ENCODE results near the gene ASAP2.

DNA sequence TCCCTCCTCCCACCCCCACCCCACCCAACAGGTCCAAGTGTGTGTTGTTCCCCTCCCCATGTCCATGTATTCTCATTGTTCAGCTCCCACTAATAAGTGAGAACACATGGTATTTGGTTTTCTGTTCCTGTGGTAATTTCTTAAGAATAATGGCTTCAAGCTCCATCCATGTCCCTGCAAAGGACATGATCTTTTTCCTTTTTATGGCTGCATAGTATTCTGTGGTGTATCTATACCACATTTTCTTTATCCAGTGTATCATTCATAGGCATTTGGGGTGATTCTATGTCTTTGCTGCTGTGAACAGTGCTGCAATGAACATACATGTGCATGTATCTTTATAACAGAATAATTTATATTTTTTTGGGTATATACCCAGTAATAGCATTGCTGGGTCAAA lies 12.3 kb upstream of the ASAP2 start:
- TF ChIP-seq, protein P1, sequence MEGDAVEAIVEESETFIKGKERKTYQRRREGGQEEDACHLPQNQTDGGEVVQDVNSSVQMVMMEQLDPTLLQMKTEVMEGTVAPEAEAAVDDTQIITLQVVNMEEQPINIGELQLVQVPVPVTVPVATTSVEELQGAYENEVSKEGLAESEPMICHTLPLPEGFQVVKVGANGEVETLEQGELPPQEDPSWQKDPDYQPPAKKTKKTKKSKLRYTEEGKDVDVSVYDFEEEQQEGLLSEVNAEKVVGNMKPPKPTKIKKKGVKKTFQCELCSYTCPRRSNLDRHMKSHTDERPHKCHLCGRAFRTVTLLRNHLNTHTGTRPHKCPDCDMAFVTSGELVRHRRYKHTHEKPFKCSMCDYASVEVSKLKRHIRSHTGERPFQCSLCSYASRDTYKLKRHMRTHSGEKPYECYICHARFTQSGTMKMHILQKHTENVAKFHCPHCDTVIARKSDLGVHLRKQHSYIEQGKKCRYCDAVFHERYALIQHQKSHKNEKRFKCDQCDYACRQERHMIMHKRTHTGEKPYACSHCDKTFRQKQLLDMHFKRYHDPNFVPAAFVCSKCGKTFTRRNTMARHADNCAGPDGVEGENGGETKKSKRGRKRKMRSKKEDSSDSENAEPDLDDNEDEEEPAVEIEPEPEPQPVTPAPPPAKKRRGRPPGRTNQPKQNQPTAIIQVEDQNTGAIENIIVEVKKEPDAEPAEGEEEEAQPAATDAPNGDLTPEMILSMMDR (conservative IDR thresholded peaks at IDR 0.05; ENCODE audit: low read depth, low read length), result no peak
- no peak for TF ChIP-seq EZH2phosphoT487 (IDR thresholded peaks at IDR 0.05; ENCODE audit: borderline replicate concordance, low read length)
